Measurements from ENCODE around the gene TRIM73. TPM values are rescaled to one million over a fixed set of nuclear protein-coding genes. Genes with fewer than 3 reads are reported as not detected.
"Not testable (repeated sequence)": the region's sequence is repeated elsewhere in the genome, so short reads cannot be mapped to it uniquely, and the experiment has no call there.

The TRIM73 gene
- polyA plus RNA-seq (ENCODE audit: insufficient read length in 12 of 12), result 1 to 10 TPM in 10 of 12 donors, not detected in 2; 1.4 to 6.2 (median 2.8) TPM
- long read RNA-seq, donor 1, result 0 reads
- long read RNA-seq, donor 2, result 0 reads
- long read RNA-seq, donor 3, result 0 reads
- long read RNA-seq, donor 4, result 0 reads
- long read RNA-seq, donor 5, result 0 reads
- long read RNA-seq, donor 6, partial matches to known transcripts, result 0 of 1 reads
- long read RNA-seq, donor 6, other reads (novel, unspliced or antisense), result 0 of 1 reads
- long read RNA-seq, donor 7, result 0 reads
- long read RNA-seq, donor 8, result 0 reads
- long read RNA-seq, donor 9, result 0 reads
- long read RNA-seq, donor 10, result 0 reads
- long read RNA-seq, donor 11, result 0 reads

- not testable (repeated sequence) for DNase-seq
These were observed at the start of gene TRIM73 for GRCh38 chr7:75395329-75395728. Gene TRIM73, plus strand, starts transcription at chr7:75395629. Its CDS starts 3,305 bp downstream, at chr7:75398934.

GRCh38 chr7:75358671-75359541 lies 36.5 kb upstream of the TRIM73 start:
- DNase-seq, result not testable (repeated sequence)

- not testable (repeated sequence) for DNase-seq
These were observed 35.9 kb upstream of the TRIM73 start for GRCh38 chr7:75359542-75359848.

DNA sequence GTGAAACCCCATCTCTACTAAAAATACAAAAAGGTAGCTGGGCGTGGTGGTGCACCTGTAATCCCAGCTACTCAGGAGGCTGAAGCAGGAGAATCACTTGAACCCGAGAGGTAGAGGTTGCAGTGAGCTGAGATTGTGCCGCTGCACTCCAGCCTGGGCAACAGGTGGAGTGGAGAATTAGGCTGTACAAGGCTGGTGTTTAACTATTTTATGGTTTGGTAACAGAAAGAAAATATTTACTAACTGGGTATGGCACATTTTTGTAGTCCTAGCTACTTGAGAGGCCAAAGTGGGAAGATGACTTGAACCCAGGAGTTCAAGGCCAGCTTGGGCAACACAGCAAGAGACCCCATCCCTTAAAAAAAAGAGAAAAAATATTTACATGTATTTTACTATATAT lies 31.4 kb upstream of the TRIM73 start:
- not testable (repeated sequence) for DNase-seq

DNA sequence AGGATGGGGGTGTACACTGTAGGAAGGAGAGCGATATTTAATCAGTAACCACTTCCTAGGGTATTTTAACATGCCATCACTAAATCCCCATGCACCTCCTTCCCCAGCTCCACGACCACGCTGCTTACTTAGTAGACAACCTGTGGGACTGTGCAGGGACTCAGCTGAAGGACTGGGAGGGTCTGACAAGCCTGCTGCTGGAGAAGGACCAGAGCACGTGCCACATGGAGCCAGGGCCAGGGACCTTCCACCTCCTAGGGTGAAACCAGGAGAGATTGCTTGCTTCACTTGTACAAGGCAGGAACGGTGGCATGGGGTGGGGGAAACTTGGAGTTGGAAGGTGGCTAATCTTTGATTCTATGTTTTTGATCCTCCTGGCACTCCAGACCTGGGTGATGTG lies 28.8 kb upstream of the TRIM73 start:
- DNase-seq, result not testable (repeated sequence)

DNA sequence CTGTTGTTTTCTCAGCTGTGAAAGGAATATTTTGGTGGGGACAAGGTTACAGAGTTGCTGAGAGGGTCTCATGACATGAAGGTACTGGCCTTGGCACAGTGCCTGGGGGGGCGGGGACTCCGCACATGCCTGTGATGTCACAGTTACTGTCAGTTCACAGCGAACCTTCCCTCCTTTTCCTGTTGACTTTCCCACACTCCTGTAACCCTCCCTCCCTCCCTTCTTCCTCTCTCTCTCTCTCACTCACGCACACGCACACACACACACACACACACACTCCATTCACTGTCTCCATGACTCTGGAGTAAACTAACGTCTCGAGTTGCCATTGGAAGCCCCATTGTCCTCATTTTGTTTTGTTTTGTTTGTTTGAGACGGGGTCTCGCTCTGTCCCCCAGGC lies 28.1 kb upstream of the TRIM73 start:
- DNase-seq, result not testable (repeated sequence)

DNA sequence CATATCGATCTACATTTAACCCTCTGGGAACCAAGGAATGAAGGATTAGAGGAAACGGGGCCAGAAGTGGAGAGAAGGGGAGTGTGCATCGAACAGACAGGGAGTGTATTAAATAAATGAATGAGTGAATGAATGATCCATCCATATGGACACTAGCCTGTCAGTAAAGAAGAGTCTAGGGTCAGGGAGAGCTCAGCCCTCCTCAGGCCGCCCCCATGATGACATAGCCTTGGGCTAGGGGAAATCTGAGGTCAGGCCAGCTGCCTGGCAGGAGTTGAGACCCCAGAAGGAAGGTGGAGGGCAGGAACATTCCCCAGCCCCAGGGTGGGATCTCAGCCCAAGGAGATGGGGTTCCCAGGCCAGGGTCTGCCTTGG lies 21.3 kb upstream of the TRIM73 start:
- not testable (repeated sequence) for DNase-seq

- DNase-seq, result not testable (repeated sequence)
These were observed 20.7 kb upstream of the TRIM73 start for GRCh38 chr7:75374519-75375317.

DNA sequence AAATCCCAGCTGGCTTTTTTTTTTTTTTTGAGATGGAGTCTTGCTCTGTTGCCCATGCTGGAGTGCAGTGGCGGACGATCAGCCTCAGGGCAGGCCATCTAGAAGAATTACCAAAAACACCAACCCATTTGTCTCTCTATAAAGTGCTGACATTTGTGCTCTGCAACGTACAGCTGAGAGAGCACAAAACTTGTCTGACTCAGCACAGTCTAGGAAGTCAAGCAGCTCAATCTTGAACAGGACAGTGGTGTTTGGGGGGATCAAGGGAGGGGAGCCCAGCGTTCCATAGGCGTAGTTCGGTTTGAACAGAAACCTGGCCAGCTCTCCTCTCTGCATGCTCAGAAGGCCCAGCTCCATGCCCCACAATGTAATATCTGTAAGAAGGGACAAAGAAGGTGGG lies 2.2 kb upstream of the TRIM73 start:
- DNase-seq, result not testable (repeated sequence)

DNA sequence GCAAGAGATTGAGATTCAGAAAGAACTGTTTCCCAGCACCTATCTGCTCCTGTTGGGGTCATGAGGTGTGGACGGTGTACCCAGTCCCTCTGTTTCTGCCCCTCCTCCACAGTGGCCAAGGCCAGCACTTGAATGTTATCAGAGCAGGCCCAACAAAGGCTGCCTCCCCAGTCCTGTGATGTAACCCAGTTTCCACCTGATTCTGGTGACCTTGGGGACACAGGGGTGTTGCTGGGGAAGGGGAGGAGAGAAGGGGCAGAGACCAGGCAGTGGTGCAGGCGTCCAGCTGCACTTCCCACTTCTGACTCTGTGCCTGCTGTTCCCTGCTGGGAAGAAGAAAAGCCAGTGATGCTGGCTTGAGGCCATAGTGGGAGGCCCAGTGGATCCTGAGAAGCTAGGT lies 2.4 kb downstream of the TRIM73 start:
- DNase-seq, result not testable (repeated sequence)

GRCh38 chr7:75398771-75399700 lies 3.6 kb downstream of the TRIM73 start:
- not testable (repeated sequence) for DNase-seq

DNA sequence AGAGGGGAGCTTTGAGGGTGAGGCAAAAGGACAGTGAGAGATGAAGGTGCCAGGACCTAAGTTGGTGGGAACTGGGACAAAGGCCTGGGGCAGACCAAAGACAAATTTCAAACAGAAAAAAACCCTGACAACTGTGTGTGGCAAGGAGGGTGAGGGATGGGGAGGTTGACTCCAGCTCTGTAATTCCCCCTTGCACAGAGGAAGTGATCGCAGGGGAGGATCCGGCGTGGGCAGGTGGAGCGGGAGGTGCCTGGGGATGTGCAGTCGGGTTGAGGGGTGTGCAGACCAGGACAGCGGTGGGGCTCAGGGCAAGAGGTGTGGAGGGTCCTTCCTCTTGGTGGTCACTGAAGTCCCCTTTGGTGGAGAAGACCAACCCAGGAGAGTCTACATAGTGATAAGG lies 5.1 kb downstream of the TRIM73 start:
- DNase-seq, result not testable (repeated sequence)

DNA sequence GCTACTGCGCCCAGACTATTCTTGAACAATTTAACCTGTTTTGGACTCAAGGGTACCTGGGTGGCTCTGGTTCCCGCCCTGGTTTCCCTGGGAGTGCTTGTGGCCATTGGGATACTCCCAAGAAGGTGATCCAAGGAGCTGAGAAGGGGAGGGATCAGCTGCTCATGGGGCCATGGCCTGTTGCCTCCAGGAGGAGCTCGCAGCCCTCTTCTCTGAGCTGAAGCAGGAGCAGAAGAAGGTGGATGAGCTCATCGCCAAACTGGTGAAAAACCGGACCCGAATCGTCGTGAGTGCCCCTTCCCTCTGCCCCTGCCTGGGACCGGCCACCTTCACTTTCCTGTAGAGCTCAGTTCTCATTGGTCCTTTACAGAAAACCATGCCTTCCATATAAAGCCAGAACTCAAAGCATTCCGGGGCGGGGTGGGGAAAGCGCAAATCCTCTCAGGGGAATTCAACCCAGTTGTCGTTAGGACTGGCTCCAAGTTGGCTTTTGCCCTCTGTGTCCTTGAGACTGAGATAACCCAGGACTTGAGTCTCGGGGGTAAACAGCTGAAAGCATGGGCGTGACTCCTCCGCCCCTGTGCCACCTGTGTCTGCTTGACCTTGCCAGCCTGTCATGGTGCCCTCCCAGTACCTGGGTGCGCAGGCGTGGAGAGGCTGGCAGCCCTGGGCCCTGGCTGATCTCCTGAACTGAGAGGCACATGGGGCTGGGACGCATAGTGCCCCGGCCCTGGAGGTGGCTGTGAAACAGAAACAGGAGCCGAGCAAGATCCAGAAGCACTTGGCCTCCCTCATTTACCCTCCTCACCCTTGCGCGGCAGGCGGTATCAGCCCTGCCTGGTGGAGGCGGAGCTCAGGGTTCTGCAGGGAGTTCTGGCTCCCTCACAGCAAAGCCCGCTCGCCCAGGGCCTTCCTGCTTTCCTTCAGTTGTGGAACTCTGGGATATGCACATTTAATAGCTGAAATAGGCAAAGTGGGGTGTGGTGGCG lies 8.3 kb downstream of the TRIM73 start:
- not testable (repeated sequence) for DNase-seq

DNA sequence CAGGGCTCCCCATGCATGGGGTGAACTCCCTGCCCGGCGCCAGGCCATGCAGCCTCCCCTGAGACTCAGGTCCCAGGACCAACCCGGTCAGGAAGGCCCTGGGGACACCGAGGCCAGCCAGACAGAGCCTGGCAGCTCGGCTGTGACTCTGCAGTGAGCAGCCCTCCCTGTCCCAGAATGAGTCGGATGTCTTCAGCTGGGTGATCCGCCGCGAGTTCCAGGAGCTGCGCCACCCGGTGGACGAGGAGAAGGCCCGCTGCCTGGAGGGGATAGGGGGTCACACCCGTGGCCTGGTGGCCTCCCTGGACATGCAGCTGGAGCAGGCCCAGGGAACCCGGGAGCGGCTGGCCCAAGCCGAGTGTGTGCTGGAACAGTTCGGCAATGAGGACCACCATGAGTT lies 9.2 kb downstream of the TRIM73 start:
- DNase-seq, result not testable (repeated sequence)

- DNase-seq, result not testable (repeated sequence)
These were observed 14.7 kb downstream of the TRIM73 start for GRCh38 chr7:75409880-75410822.

DNA sequence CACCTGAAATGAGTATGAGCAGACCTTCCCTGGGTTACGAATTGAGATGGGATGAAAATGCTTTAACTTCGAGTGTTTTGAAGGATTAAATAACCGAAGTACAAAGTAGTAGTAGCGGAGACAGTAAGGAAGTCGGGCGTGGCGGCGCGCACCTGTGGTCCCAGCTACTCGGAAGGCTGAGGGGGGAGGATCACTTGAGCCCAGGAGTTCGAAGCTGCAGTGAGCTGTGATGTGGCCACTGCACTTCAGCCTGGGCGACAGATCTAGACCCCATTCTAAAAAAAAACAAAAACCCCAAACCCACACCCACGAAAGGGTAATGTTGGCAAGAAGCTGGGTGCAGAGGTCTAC lies 15.4 kb downstream of the TRIM73 start:
- DNase-seq, result not testable (repeated sequence)

GRCh38 chr7:75414204-75414603 lies 18.8 kb downstream of the TRIM73 start:
- not testable (repeated sequence) for DNase-seq

- not testable (repeated sequence) for DNase-seq
These were observed 19.4 kb downstream of the TRIM73 start for GRCh38 chr7:75414708-75415427.
